Transverse colon (tissue), 4 donors: ENCODE results near the gene COL6A2. TPM values are rescaled to one million over a fixed set of nuclear protein-coding genes. Genes with fewer than 3 reads are reported as not detected.
A peak's percentile ranks its signal among the peaks of the same experiment; 100 is the strongest.

Experiments
- DNase-seq: peaks from one replicate; pipeline ENCODE4 v3.0.0-alpha.2; 2019
- H3K27ac ChIP-seq, 4 donors: fragments of 200-600 bp; sonication (generic); 2 replicates each; pipeline ENCODE4 v1.5.1; 2016 to 2018; ENCODE audit warnings: inconsistent platforms in 4 of 4
- H3K27me3 ChIP-seq: fragments of 200-600 bp; sonication (generic); 2 replicates; pipeline ENCODE4 v1.5.1; 2017; ENCODE audit warnings: inconsistent platforms
- H3K36me3 ChIP-seq, 4 donors: fragments of 200-600 bp; sonication (generic); 2 replicates each; pipeline ENCODE4 v1.5.1; 2017 to 2019; ENCODE audit warnings: inconsistent platforms in 4 of 4
- H3K4me1 ChIP-seq, 4 donors: fragments of 200-600 bp; sonication (generic); 2 replicates each; pipeline ENCODE4 v1.5.1; 2017 to 2020; ENCODE audit warnings: inconsistent platforms in 4 of 4
- H3K4me3 ChIP-seq, 4 donors: fragments of 200-600 bp; sonication (generic); 1 replicate in 1 of 4; 2 replicates in 3 of 4; pipeline versions ENCODE4 v1.5.1 to v1.6.1; 2017 to 2019; ENCODE audit warnings: inconsistent platforms in 4 of 4
- H3K9me3 ChIP-seq, 2 donors: fragments of 200-600 bp; sonication (generic); 2 replicates each; pipeline ENCODE4 v1.5.1; 2017 to 2019; ENCODE audit warnings: inconsistent platforms in 2 of 2
- EP300 ChIP-seq: sonication (generic); formaldehyde crosslinking; IDR thresholded peaks from one replicate; pipeline ENCODE4 v1.6.1; 2017; ENCODE audit warnings: antibody characterized with exemption, low read depth
- POLR2A ChIP-seq: fragments of 450-650 bp; IDR thresholded peaks from one replicate; pipeline ENCODE4 v1.6.1; 2016; ENCODE audit warnings: antibody characterized with exemption, mild to moderate bottlenecking, moderate library complexity
- POLR2AphosphoS5 ChIP-seq, 3 donors: sonication (generic); formaldehyde crosslinking; IDR thresholded peaks; one replicate each; pipeline ENCODE4 v1.6.1; 2016; ENCODE audit warnings: antibody characterized with exemption in 3 of 3
- WGBS, 2 donors: methylation state at CpG; one replicate each; pipeline ENCODE4 v1.1.5; 2018; ENCODE audit warnings: low coverage in 1 of 2; 5-methylcytosine and 5-hydroxymethylcytosine counted together
- in situ Hi-C, 4 donors: fragments of 200-750 bp; cut with MboI; loops; one replicate each; pipeline versions ENCODE4 v1.15.0 to v1.15.1; 2017; ENCODE audit warnings: low sequenced_read_pairs in 3 of 4, low pct_ligation_motif_present in 1 of 4, low pct_unique_long_range_greater_than_20kb in 1 of 4
- intact Hi-C: fragments of 100-400 bp; cut with DNase I; formaldehyde crosslinking; loops from one replicate; pipeline ENCODE4 v1.15.1; 2023; ENCODE audit warnings: low total_unique reads
- total RNA-seq, 4 donors: library from RNA; depleted of rRNA; stranded (reverse); fragments of >200 nt; gene quantifications; one replicate each; pipeline ENCODE4 v1.1.0, GENCODE V29; 2016
- TF ChIP-seq, protein P1 (sequence below), 5 experiments: fragments of 200-600 bp in 3 of 5; fragments of 450-650 bp in 2 of 5; sonication (generic) in 3 of 5; IDR thresholded peaks; 1 replicate in 2 of 5; 2 replicates in 3 of 5; pipeline ENCODE4 v1.5.1; 2016 to 2017; ENCODE audit warnings: antibody characterized with exemption in 5 of 5, inconsistent platforms in 3 of 5, mild to moderate bottlenecking in 2 of 5, moderate library complexity in 1 of 5

The COL6A2 gene
- total RNA-seq, 4 donors from 2014 or later = 172 to 550 (median 346) TPM

DNA sequence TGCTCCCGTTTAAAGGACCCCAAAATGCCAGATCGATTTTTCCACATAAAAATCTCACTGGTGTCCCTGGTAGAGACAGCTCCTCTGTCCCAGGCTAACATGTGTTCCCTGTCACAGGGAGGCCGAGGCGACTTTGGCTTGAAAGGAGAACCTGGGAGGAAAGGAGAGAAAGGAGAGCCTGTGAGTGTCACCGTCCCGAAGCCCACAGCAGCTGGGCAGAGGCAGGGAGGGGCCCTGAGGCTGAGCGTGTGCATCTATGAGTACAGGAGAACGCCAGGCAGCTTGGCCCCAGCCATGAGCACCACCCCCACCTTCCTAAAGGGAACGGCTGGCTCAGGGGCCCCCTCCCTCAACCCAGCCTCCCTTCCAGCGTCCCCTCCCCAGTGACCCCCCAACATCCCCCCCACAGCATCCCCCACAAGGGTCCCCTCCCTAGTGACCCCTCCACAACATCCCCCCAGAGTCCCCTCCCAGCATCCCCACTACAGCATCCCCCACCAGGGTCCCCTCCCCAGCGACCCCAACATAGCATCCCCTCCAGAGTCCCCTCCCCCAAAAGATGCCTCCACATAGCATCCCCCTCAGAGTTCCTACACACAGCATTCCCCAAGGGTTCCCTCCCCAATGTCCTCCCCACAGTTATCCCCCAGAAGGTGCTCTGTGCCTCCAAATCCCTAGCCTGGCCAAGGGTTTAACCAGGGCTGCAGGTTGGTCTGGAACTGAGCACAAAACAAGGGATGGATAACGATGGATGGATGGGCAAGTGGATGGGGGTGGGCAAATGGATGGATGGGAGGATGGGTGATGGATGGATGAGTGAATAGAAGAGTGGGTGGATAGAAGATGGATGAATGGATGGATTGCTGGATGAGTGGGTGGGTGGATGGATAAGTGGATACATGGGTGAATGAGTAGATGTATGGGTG lies 25.1 kb downstream of the COL6A2 start:
- in situ Hi-C loops = loop anchor here in 1 of 4 donors (25.0 kb wide), 1 partner anchor 161 kb away; no protein-coding TSS in a partner anchor
- TF ChIP-seq EP300 (no peak), POLR2A (no peak), POLR2AphosphoS5 (IDR thresholded peaks at IDR 0.05) (no peak)
- TF ChIP-seq, protein P1, sequence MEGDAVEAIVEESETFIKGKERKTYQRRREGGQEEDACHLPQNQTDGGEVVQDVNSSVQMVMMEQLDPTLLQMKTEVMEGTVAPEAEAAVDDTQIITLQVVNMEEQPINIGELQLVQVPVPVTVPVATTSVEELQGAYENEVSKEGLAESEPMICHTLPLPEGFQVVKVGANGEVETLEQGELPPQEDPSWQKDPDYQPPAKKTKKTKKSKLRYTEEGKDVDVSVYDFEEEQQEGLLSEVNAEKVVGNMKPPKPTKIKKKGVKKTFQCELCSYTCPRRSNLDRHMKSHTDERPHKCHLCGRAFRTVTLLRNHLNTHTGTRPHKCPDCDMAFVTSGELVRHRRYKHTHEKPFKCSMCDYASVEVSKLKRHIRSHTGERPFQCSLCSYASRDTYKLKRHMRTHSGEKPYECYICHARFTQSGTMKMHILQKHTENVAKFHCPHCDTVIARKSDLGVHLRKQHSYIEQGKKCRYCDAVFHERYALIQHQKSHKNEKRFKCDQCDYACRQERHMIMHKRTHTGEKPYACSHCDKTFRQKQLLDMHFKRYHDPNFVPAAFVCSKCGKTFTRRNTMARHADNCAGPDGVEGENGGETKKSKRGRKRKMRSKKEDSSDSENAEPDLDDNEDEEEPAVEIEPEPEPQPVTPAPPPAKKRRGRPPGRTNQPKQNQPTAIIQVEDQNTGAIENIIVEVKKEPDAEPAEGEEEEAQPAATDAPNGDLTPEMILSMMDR (IDR thresholded peaks at IDR 0.05) = no peak
- Histone ChIP-seq H3K36me3 (peaks cover 0 to 36% (median 0%) of the 10 kb centered on the region in 4 donors), H3K27ac (peak overlapping the region in 1 of 4 donors; percentile 34), H3K4me1 (no peaks in the 10 kb centered on the region), H3K4me3 (no peak overlapping the region), H3K9me3 (no peaks in the 10 kb centered on the region), H3K27me3 (no peaks in the 10 kb centered on the region)
- 79% methylated on average over 12 of the region's 12 CpGs; no CpG with 5 or more reads in 1 of the 2 donors for WGBS, 2 donors
- DNase-seq = peak; percentile 5
- intact Hi-C loops = no loop called here

DNA sequence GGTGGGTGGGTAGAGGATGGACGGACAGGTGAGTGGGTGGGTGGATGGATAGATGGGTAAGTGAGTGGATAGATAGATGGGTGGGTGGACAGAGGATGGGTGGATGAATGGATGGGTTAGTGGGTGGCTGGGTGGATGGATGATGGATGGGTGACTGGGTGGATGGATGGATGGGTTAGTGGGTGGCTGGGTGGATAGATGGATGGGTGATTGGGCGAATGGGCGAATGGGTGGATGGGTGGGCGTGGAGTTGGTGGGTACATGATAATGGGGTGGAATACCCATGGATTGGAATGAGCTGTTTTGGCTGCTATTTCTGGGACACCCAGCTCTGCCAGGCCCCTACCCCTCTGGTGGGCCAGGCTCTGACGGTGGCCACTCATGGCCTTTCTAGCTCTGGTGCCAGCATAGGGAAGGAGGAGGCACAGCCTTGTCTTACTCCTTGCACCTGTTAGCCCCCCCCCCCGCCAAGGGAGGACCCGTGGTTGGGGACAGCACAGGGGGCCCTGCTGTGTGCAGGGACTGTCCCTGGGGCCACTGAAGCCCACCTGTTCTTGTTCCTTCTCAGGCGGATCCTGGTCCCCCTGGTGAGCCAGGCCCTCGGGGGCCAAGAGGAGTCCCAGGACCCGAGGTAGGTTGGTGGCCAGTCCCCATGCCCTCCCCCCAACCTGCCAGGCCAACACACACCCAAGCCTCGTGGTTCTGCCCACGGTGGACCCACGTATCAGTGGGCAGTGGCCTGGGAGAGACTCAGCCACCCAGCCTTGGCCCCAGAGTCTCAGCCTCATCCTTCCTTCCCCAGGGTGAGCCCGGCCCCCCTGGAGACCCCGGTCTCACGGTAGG lies 26.4 kb downstream of the COL6A2 start:
- in situ Hi-C loops (loop anchor here in 1 of 4 donors (25.0 kb wide), 1 partner anchor 162 kb away; no protein-coding TSS in a partner anchor), intact Hi-C loops (no loop called here)
- Histone ChIP-seq H3K4me3 (no peak overlapping the region), H3K36me3 (peaks cover 0 to 26% (median 0%) of the 10 kb centered on the region in 4 donors), H3K27me3 (no peaks in the 10 kb centered on the region), H3K27ac (no peak overlapping the region), H3K9me3 (no peaks in the 10 kb centered on the region), H3K4me1 (no peaks in the 10 kb centered on the region)
- DNase-seq = no peak
- 67 to 84% methylated on average over 1 to 14 of the region's 16 CpGs for whole genome bisulfite sequencing, 2 donors
- TF ChIP-seq EP300 (no peak), POLR2A (no peak), POLR2AphosphoS5 (IDR thresholded peaks at IDR 0.05) (no peak)
- TF ChIP-seq, protein P1 (IDR thresholded peaks at IDR 0.05) = no peak

DNA sequence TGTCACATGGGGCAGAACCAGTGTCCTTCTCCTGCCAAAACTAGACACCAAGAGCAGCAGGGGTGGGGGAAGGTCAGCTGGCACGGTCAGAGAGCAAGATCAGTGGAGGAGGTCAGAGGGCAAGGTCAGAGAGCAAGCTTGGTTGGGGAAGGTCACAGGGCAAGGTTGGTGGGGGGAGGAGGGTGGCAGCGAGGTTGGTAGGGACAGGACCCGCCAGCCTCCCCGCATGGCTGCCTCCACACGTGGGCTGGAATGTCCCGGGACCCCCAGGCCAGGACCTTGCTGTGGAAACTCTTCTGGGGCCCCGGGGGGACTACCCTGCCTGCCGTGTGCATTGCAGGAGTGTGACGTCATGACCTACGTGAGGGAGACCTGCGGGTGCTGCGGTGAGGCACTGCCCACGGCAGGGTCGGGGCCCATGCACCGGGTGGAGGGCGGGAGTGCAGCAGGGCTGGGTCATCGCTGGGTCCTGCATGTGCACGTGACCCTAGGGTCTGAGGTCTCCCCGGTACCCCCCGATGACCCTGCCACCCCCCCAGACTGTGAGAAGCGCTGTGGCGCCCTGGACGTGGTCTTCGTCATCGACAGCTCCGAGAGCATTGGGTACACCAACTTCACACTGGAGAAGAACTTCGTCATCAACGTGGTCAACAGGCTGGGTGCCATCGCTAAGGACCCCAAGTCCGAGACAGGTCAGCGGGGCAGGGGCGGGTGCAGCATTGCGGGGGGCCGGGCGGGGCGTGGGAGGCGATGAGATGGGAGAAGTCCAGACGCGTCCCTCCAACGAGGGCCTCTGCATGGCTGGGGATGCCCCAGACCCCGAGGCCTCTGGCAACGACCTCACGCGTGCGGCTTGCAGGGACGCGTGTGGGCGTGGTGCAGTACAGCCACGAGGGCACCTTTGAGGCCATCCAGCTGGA lies 27.3 kb downstream of the COL6A2 start:
- intact Hi-C loops = no loop called here
- TF ChIP-seq, protein P1 (IDR thresholded peaks at IDR 0.05) = no peak
- no peak for TF ChIP-seq EP300
- TF ChIP-seq POLR2AphosphoS5 (IDR thresholded peaks at IDR 0.05) = no peak
- no peak for TF ChIP-seq POLR2A
- H3K4me3 ChIP-seq = no peak overlapping the region
- in situ Hi-C loops = loop anchor here in 1 of 4 donors (25.0 kb wide), 1 partner anchor 163 kb away; no protein-coding TSS in a partner anchor
- peak; percentile 6 for DNase-seq
- H3K9me3 ChIP-seq = no peaks in the 10 kb centered on the region
- H3K27ac ChIP-seq = no peak overlapping the region
- 83 to 86% methylated on average over 4 to 47 of the region's 49 CpGs for WGBS, 2 donors
- peaks cover 0 to 26% (median 0%) of the 10 kb centered on the region in 4 donors for H3K36me3 ChIP-seq
- H3K4me1 ChIP-seq = no peaks in the 10 kb centered on the region
- no peaks in the 10 kb centered on the region for H3K27me3 ChIP-seq
